OCI-LY1 (cell line): ENCODE data around the gene BLM.

ENCODE experiments used
- EZH2 ChIP-seq: fragments of 200-600 bp; sonication (generic), shearing (Covaris generic); IDR thresholded peaks from 2 replicates; pipeline ENCODE4 v1.8.0; 2017; ENCODE audit warnings: borderline replicate concordance, mixed run types, mild to moderate bottlenecking, antibody characterized with exemption, low read length, moderate library complexity, mixed read lengths
- TF ChIP-seq, protein P1 (sequence below): fragments of 200-600 bp; sonication (generic), shearing (Covaris generic); IDR thresholded peaks from 2 replicates; pipeline ENCODE4 v1.5.1; 2017; ENCODE audit warnings: mild to moderate bottlenecking, antibody characterized with exemption, low read length, moderate library complexity, mixed read lengths

DNA sequence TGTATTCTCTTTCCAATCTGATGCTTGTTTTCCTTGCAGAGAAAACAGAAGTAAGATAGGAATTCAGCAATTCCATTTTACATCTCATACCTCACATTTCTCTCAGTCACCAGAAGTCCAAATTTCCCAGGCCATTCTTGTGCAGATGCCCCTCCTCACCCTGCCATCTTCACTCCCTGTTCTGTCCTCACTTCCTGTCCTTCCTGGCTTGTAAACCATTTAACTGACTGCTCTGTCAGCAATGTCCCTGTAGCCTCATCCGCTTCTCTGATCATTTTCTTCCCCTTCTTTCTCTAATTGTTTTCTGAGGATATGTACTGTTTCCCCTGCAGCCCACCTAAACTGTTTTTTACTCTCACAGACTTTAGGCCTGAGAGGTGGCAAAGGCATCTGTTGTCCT lies 40.3 kb downstream of the BLM start:
- TF ChIP-seq, protein P1, sequence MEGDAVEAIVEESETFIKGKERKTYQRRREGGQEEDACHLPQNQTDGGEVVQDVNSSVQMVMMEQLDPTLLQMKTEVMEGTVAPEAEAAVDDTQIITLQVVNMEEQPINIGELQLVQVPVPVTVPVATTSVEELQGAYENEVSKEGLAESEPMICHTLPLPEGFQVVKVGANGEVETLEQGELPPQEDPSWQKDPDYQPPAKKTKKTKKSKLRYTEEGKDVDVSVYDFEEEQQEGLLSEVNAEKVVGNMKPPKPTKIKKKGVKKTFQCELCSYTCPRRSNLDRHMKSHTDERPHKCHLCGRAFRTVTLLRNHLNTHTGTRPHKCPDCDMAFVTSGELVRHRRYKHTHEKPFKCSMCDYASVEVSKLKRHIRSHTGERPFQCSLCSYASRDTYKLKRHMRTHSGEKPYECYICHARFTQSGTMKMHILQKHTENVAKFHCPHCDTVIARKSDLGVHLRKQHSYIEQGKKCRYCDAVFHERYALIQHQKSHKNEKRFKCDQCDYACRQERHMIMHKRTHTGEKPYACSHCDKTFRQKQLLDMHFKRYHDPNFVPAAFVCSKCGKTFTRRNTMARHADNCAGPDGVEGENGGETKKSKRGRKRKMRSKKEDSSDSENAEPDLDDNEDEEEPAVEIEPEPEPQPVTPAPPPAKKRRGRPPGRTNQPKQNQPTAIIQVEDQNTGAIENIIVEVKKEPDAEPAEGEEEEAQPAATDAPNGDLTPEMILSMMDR = no peak
- TF ChIP-seq EZH2 = no peak
